ENCODE data around the gene MAP3K5. TPM values are rescaled to one million over a fixed set of nuclear protein-coding genes. Genes with fewer than 3 reads are reported as not detected.

The MAP3K5 gene
- total RNA-seq, 1 donor from 2014 or later, result 1.7 TPM

GRCh38 chr6:136644597-136644952 is 147.7 kb downstream of the MAP3K5 start:
- Mint-ChIP-seq H3K36me3 (ENCODE audit: low read depth, unreplicated experiment) (no peaks in the 10 kb centered on the region), H3K27ac (ENCODE audit: unreplicated experiment) (no peak overlapping the region), H3K4me1 (ENCODE audit: low read depth, unreplicated experiment) (peaks cover 4% of the 10 kb centered on the region), H3K9me3 (ENCODE audit: unreplicated experiment) (no peaks in the 10 kb centered on the region), H3K4me3 (ENCODE audit: unreplicated experiment) (no peak overlapping the region), H3K27me3 (ENCODE audit: low read depth, unreplicated experiment) (no peaks in the 10 kb centered on the region)
- Histone ChIP-seq H3K4me1 (ENCODE audit: insufficient read depth, low read length) (peaks cover 14% of the 10 kb centered on the region), H2AFZ (ENCODE audit: low read depth, low read length) (peak overlapping the region; percentile 35), H3K4me2 (ENCODE audit: low read length) (peak overlapping the region; percentile 49), H3K27me3 (ENCODE audit: insufficient read depth, low read length) (no peaks in the 10 kb centered on the region), H3K9me3 (ENCODE audit: insufficient read depth, low read depth, low read length) (no peaks in the 10 kb centered on the region), H3K4me3 (ENCODE audit: insufficient read depth, low read depth, low read length) (no peak overlapping the region), H3K9ac (ENCODE audit: low read length) (no peak overlapping the region), H4K20me1 (ENCODE audit: insufficient read depth, low read length) (no peaks in the 10 kb centered on the region), H3K36me3 (ENCODE audit: insufficient read depth, low read length) (no peaks in the 10 kb centered on the region), H3K27ac (ENCODE audit: low read depth, low read length) (no peak overlapping the region), H3K79me2 (ENCODE audit: insufficient read depth, low read length) (no peaks in the 10 kb centered on the region)
- FAIRE-seq, result no peak
- TF ChIP-seq EZH2 (IDR thresholded peaks at IDR 0.05; ENCODE audit: insufficient read depth, low read length) (no peak), CTCF (IDR thresholded peaks at IDR 0.05; ENCODE audit: insufficient read depth, low read depth, low read length) (no peak)
- no peak for DNase-seq (ENCODE audit: low read depth)

GRCh38 chr6:136643850-136644596 is 148.3 kb downstream of the MAP3K5 start:
- H3K27me3 ChIP-seq (ENCODE audit: insufficient read depth, low read length), result no peaks in the 10 kb centered on the region
- peaks cover 14% of the 10 kb centered on the region for H3K4me1 ChIP-seq (ENCODE audit: insufficient read depth, low read length)
- DNase-seq (ENCODE audit: low read depth) (peak; percentile 76), FAIRE-seq (no peak)
- Mint-ChIP-seq H3K4me1 (ENCODE audit: low read depth, unreplicated experiment) (peaks cover 4% of the 10 kb centered on the region), H3K27me3 (ENCODE audit: low read depth, unreplicated experiment) (no peaks in the 10 kb centered on the region), H3K4me3 (ENCODE audit: unreplicated experiment) (no peak overlapping the region), H3K27ac (ENCODE audit: unreplicated experiment) (no peak overlapping the region), H3K9me3 (ENCODE audit: unreplicated experiment) (no peaks in the 10 kb centered on the region), H3K36me3 (ENCODE audit: low read depth, unreplicated experiment) (no peaks in the 10 kb centered on the region)
- H3K9me3 ChIP-seq (ENCODE audit: insufficient read depth, low read depth, low read length), result no peaks in the 10 kb centered on the region
- no peak overlapping the region for H3K27ac ChIP-seq (ENCODE audit: low read depth, low read length)
- no peak overlapping the region for H3K9ac ChIP-seq (ENCODE audit: low read length)
- TF ChIP-seq CTCF (IDR thresholded peaks at IDR 0.05; ENCODE audit: insufficient read depth, low read depth, low read length) (peak; percentile 82), EZH2 (IDR thresholded peaks at IDR 0.05; ENCODE audit: insufficient read depth, low read length) (no peak)
- peak overlapping the region; percentile 35 for H2AFZ ChIP-seq (ENCODE audit: low read depth, low read length)
- no peaks in the 10 kb centered on the region for H3K36me3 ChIP-seq (ENCODE audit: insufficient read depth, low read length)
- no peaks in the 10 kb centered on the region for H3K79me2 ChIP-seq (ENCODE audit: insufficient read depth, low read length)
- H3K4me2 ChIP-seq (ENCODE audit: low read length), result peak overlapping the region; percentile 49
- no peaks in the 10 kb centered on the region for H4K20me1 ChIP-seq (ENCODE audit: insufficient read depth, low read length)
- H3K4me3 ChIP-seq (ENCODE audit: insufficient read depth, low read depth, low read length), result no peak overlapping the region

GRCh38 chr6:136641873-136642465 is 150.3 kb downstream of the MAP3K5 start:
- H3K4me3 Mint-ChIP-seq (ENCODE audit: unreplicated experiment), result no peak overlapping the region
- no peak overlapping the region for H3K27ac ChIP-seq (ENCODE audit: low read depth, low read length)
- H2AFZ ChIP-seq (ENCODE audit: low read depth, low read length), result no peak overlapping the region
- H3K4me3 ChIP-seq (ENCODE audit: insufficient read depth, low read depth, low read length), result no peak overlapping the region
- H3K36me3 ChIP-seq (ENCODE audit: insufficient read depth, low read length), result no peaks in the 10 kb centered on the region
- H3K4me1 Mint-ChIP-seq (ENCODE audit: low read depth, unreplicated experiment), result peaks cover 4% of the 10 kb centered on the region
- no peaks in the 10 kb centered on the region for H3K9me3 ChIP-seq (ENCODE audit: insufficient read depth, low read depth, low read length)
- no peak overlapping the region for H3K9ac ChIP-seq (ENCODE audit: low read length)
- no peak overlapping the region for H3K27ac Mint-ChIP-seq (ENCODE audit: unreplicated experiment)
- DNase-seq (ENCODE audit: low read depth) (no peak), FAIRE-seq (no peak)
- H3K27me3 ChIP-seq (ENCODE audit: insufficient read depth, low read length), result no peaks in the 10 kb centered on the region
- no peak overlapping the region for H3K4me2 ChIP-seq (ENCODE audit: low read length)
- no peak for TF ChIP-seq EZH2 (IDR thresholded peaks at IDR 0.05; ENCODE audit: insufficient read depth, low read length)
- TF ChIP-seq CTCF (IDR thresholded peaks at IDR 0.05; ENCODE audit: insufficient read depth, low read depth, low read length), result no peak
- no peaks in the 10 kb centered on the region for H3K36me3 Mint-ChIP-seq (ENCODE audit: low read depth, unreplicated experiment)
- H3K79me2 ChIP-seq (ENCODE audit: insufficient read depth, low read length), result no peaks in the 10 kb centered on the region
- no peaks in the 10 kb centered on the region for H3K27me3 Mint-ChIP-seq (ENCODE audit: low read depth, unreplicated experiment)
- peaks cover 7% of the 10 kb centered on the region for H3K4me1 ChIP-seq (ENCODE audit: insufficient read depth, low read length)
- H3K9me3 Mint-ChIP-seq (ENCODE audit: unreplicated experiment), result no peaks in the 10 kb centered on the region
- H4K20me1 ChIP-seq (ENCODE audit: insufficient read depth, low read length), result no peaks in the 10 kb centered on the region
